Brain microvascular endothelial cell (primary cell): ENCODE results near the gene PLA2G3.
A peak's percentile ranks its signal among the peaks of the same experiment; 100 is the strongest.

Experiments used
- DNase-seq: peaks from one replicate; pipeline ENCODE4 v3.0.0-alpha.2; 2020
- H3K27ac ChIP-seq: fragments of 250-450 bp; sonication (Bioruptor Pico); 2 replicates; pipeline ENCODE4 v1.5.1; 2020; ENCODE audit warnings: mild to moderate bottlenecking, moderate library complexity
- H3K27me3 ChIP-seq: fragments of 250-450 bp; sonication (Bioruptor Pico); replicated peaks from 2 replicates; pipeline ENCODE4 v1.5.1; 2020; ENCODE audit warnings: mild to moderate bottlenecking
- H3K36me3 ChIP-seq: fragments of 250-450 bp; sonication (Bioruptor Pico); replicated peaks from 2 replicates; pipeline ENCODE4 v1.5.1; 2020; ENCODE audit warnings: mild to moderate bottlenecking
- H3K4me3 ChIP-seq: 2 replicates; pipeline ENCODE4 v1.5.1; 2011; ENCODE audit warnings: low read depth, mild to moderate bottlenecking, control low read depth, low read length, moderate library complexity
- in situ Hi-C: cut with HindIII; loops from 2 replicates; pipeline ENCODE4 v1.10.0; 2017; ENCODE audit warnings: low sequenced_read_pairs, low pct_ligation_motif_present
- TF ChIP-seq, protein P1 (sequence below): IDR thresholded peaks from 2 replicates; pipeline ENCODE4 v1.5.1; 2011; ENCODE audit warnings: low read depth, mild to moderate bottlenecking, moderate library complexity, low read length, control low read depth, inconsistent platforms; ENCODE audit errors: missing control alignments

The PLA2G3 gene

DNA sequence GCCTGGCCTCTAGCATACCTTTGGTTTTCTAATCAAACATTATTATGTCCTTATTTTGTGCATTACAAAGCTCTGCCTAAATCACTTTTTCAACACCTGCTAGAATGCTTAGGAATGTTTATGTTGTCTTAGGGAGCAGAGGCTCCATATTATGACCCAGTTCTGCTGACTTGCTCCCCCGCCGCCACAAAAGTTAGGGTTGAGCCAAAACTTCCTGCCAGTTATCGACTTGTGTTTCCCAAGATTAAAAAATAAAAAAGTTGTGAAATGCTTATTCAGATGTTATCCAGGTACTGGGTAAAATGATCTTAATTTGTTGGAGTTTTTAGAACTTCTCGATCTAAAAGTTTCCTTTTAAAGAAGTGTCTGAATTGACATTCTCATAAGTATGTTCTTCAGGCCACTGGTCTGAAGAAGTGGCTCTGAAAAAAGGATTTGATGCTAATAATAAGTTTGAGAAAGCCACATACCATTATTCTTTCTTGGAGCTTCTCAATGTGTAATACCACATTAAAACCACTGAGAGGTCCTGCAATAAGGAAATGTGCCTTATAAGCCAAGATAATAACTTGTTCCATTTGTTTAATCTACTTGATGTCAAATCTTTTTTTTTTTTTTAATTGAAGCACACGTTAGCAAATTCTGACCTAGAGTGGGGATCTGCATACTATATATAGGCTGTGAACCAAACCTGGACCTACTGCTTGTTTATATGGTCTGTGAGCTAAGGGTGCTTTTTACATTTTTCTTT lies 21.9 kb upstream of the PLA2G3 start:
- TF ChIP-seq, protein P1, sequence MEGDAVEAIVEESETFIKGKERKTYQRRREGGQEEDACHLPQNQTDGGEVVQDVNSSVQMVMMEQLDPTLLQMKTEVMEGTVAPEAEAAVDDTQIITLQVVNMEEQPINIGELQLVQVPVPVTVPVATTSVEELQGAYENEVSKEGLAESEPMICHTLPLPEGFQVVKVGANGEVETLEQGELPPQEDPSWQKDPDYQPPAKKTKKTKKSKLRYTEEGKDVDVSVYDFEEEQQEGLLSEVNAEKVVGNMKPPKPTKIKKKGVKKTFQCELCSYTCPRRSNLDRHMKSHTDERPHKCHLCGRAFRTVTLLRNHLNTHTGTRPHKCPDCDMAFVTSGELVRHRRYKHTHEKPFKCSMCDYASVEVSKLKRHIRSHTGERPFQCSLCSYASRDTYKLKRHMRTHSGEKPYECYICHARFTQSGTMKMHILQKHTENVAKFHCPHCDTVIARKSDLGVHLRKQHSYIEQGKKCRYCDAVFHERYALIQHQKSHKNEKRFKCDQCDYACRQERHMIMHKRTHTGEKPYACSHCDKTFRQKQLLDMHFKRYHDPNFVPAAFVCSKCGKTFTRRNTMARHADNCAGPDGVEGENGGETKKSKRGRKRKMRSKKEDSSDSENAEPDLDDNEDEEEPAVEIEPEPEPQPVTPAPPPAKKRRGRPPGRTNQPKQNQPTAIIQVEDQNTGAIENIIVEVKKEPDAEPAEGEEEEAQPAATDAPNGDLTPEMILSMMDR: no peak
- peaks cover 15% of the 10 kb centered on the region for H3K36me3 ChIP-seq
- in situ Hi-C loops: no loop called here
- no peak overlapping the region for H3K27ac ChIP-seq
- no peak overlapping the region for H3K4me3 ChIP-seq
- DNase-seq: no peak
- H3K27me3 ChIP-seq: no peaks in the 10 kb centered on the region

- peaks cover 12% of the 10 kb centered on the region for H3K36me3 ChIP-seq
- peak overlapping the region; percentile 89 for H3K4me3 ChIP-seq
- in situ Hi-C loops: no loop called here
- no peak overlapping the region for H3K27ac ChIP-seq
- H3K27me3 ChIP-seq: no peaks in the 10 kb centered on the region
- TF ChIP-seq, protein P1: no peak
- DNase-seq: no peak
These were observed 21.1 kb upstream of the PLA2G3 start for GRCh38 chr22:31161386-31161785.

DNA sequence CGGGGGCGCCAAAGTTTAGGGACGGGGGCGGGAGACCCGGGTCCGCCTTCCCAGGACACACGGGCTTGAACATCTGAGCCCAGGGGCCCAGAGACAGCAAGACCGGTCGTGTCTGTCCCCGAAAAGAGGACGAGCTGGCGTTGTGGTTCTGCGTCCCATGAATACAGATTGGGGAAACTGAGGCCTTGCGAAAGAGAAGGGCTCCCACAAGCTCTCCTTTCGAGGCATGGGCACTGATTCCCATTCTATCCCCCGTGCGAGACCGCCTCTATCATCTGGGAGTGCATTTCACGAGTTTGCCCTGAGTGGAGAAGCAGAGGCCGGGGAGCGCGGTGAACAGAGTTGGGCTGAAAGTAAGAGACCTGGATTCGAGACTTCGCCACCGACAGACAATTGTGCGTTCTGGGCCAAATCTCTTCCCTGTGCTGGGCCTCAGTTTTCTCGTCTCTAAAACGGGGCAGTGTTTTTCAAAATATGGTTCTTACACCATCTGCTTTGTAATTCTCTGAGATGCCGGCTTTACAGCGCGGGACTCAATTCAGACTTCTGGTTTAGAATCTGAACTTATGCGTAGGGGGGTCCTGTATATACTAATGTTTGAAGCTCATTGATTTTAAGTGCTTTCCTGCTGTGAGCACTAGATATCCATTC lies 20.1 kb upstream of the PLA2G3 start:
- TF ChIP-seq, protein P1: no peak
- Histone ChIP-seq H3K27me3 (no peaks in the 10 kb centered on the region), H3K4me3 (peak overlapping the region; percentile 89), H3K36me3 (peaks cover 5% of the 10 kb centered on the region), H3K27ac (peak overlapping the region; percentile 65)
- DNase-seq: no peak
- in situ Hi-C loops: no loop called here

DNA sequence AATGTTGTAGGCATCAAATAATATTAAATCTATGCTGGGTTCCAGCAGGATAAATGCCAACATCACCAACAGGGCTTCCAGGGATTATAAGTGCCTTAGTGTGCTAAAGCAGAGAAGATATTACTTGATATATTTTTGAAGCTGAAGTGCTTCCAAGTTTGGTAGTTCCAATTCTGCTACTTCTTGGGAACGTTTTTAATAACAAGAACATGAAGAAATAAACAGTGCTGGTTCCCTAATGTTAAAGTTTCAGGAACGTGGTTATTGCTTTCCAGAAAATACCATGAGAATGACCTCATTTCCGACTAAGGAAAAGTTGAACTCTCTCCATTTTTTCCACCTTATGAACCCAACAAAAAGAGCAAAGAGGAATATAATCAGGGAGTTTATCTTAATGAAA lies 15.1 kb upstream of the PLA2G3 start:
- TF ChIP-seq, protein P1: no peak
- in situ Hi-C loops: no loop called here
- no peak for DNase-seq
- Histone ChIP-seq H3K27me3 (no peaks in the 10 kb centered on the region), H3K36me3 (no peaks in the 10 kb centered on the region), H3K4me3 (no peak overlapping the region), H3K27ac (no peak overlapping the region)

DNA sequence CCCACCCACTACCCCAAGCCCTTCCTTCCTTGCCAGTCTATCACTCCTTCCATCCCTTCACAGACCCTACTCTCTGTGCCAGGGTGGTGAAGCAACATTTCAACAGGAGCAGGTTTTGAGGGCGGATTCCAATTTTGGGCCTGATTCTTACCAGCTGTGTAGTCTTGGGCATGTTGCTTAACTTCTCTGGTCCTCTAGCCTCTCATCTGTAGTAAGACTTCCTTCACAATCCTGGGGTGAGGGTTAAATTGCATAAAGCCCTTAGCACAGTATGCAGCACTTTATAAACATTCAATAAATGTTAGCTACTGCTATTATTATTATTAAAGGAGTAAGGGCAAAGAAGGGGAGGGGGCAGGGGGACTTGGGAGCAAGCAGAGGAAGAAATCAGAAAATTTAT lies 14.7 kb upstream of the PLA2G3 start:
- no peak overlapping the region for H3K4me3 ChIP-seq
- H3K36me3 ChIP-seq: no peaks in the 10 kb centered on the region
- in situ Hi-C loops: no loop called here
- H3K27ac ChIP-seq: no peak overlapping the region
- no peaks in the 10 kb centered on the region for H3K27me3 ChIP-seq
- TF ChIP-seq, protein P1: no peak
- DNase-seq: no peak
